ENCODE results near the gene PIP4K2C. TPM values are rescaled to one million over a fixed set of nuclear protein-coding genes. Genes with fewer than 3 reads are reported as not detected.

The PIP4K2C gene
- total and polyA plus RNA-seq, 2 of the 4 experiments (the other 2 are of a cell fraction): 12.5 to 23.1 TPM

GRCh38 chr12:57618966-57619433 is 28.0 kb downstream of the PIP4K2C start:
- Histone ChIP-seq H2BK120ac (ENCODE audit: low read depth, low read length) (no peak overlapping the region), H2BK5ac (ENCODE audit: low read depth, low read length, poor library complexity, severe bottlenecking) (no peak overlapping the region), H3K56ac (ENCODE audit: extremely low read depth, insufficient read depth, low read length) (no peak overlapping the region), H2BK15ac (ENCODE audit: low read depth, low read length) (no peak overlapping the region), H3K23ac (ENCODE audit: low read depth, low read length) (no peak overlapping the region), H4K20me1 (ENCODE audit: insufficient read depth, low read length) (peaks cover 4% of the 10 kb centered on the region; the same call in 1 of the 2 replicates), H4K5ac (ENCODE audit: low read depth, low read length) (no peak overlapping the region), H4K91ac (ENCODE audit: insufficient read depth, low read depth, low read length) (no peak overlapping the region), H3K9ac (ENCODE audit: low read depth, low read length) (no peak overlapping the region), H2AK9ac (replicated peaks; ENCODE audit: low read depth, low read length, poor library complexity) (no peak overlapping the region), H2AFZ (replicated peaks; ENCODE audit: low read length, poor library complexity) (no peak overlapping the region), H3K27me3 (ENCODE audit: control insufficient read depth, insufficient read depth, low read length) (peaks cover 35% of the 10 kb centered on the region), H3K27ac (ENCODE audit: insufficient read depth, low read length) (no peak overlapping the region), H3K4me3 (ENCODE audit: insufficient read depth, low read depth, low read length) (no peak overlapping the region), H4K8ac (ENCODE audit: low read depth in 2 of 2, low read length in 2 of 2) (no peak overlapping the region), H3K36me3 (ENCODE audit: control insufficient read depth, insufficient read depth, low read length) (peaks cover 28% of the 10 kb centered on the region), H3K4ac (ENCODE audit: low read depth, low read length) (no peak overlapping the region), H3K14ac (replicated peaks; ENCODE audit: low read depth, low read length) (no peak overlapping the region), H3K79me1 (ENCODE audit: low read depth in 1 of 2, low read length in 2 of 2) (no peaks in the 10 kb centered on the region), H2AK5ac (ENCODE audit: low read depth, low read length) (no peak overlapping the region), H3K4me1 (ENCODE audit: control insufficient read depth, insufficient read depth, low read length) (no peaks in the 10 kb centered on the region), H2BK20ac (ENCODE audit: low read depth, low read length) (no peak overlapping the region), H3K9me1 (ENCODE audit: insufficient read depth, low read length) (no peaks in the 10 kb centered on the region), H3K18ac (ENCODE audit: low read depth, low read length) (no peak overlapping the region), H3K4me2 (ENCODE audit: low read depth, low read length) (no peak overlapping the region), H3K9me3 (ENCODE audit: control insufficient read depth, insufficient read depth, low read length) (no peaks in the 10 kb centered on the region)
- POLR2A ChIA-PET (ENCODE audit: unreplicated experiment): no interaction called here
- intact Hi-C loops (cut with micrococcal nuclease) (no loop called here), in situ Hi-C loops (cut with MboI; ENCODE audit: low sequenced_read_pairs) (no loop called here), dilution Hi-C loops (cut with HindIII; ENCODE audit: low sequenced_read_pairs, unreplicated experiment) (no loop called here)
- TF ChIP-seq RAD21 (IDR thresholded peaks at IDR 0.05; ENCODE audit: low read length) (no peak), CTCF (conservative IDR thresholded peaks at IDR 0.05; ENCODE audit: low read depth, low read length) (no peak), POLR2A (IDR thresholded peaks at IDR 0.05; ENCODE audit: low read depth, low read length) (no peak), USF2 (IDR thresholded peaks at IDR 0.05; ENCODE audit: low read depth, low read length) (no peak), NFE2L2 (IDR thresholded peaks at IDR 0.05; ENCODE audit: low read depth, low read length) (no peak), SMC3 (IDR thresholded peaks at IDR 0.05; ENCODE audit: low read depth, low read length) (no peak), CHD1 (IDR thresholded peaks at IDR 0.05; ENCODE audit: low read depth, low read length) (no peak), FOS (IDR thresholded peaks at IDR 0.05; ENCODE audit: low read depth, low read length) (no peak), MAZ (IDR thresholded peaks at IDR 0.05; ENCODE audit: borderline replicate concordance, low read depth, low read length) (no peak), ELK1 (IDR thresholded peaks at IDR 0.05; ENCODE audit: borderline replicate concordance, low read depth, low read length) (no peak), MAFK (IDR thresholded peaks at IDR 0.05; ENCODE audit: low read depth, low read length) (no peak), MXI1 (IDR thresholded peaks at IDR 0.05; ENCODE audit: borderline replicate concordance, low read depth, low read length) (no peak), RCOR1 (IDR thresholded peaks at IDR 0.05; ENCODE audit: insufficient replicate concordance, low read length) (no peak), BHLHE40 (IDR thresholded peaks at IDR 0.05; ENCODE audit: low read depth, low read length) (no peak), RFX5 (IDR thresholded peaks at IDR 0.05; ENCODE audit: low read depth, low read length) (no peak), CEBPB (IDR thresholded peaks at IDR 0.05; ENCODE audit: low read depth, low read length) (no peak)
- CTCF ChIA-PET: interaction anchor here (1.9 kb wide), 1 partner anchor 35 kb away, joined by 4 read pairs; no protein-coding TSS in a partner anchor
- no TSS peak for BruUV-seq (replicated peaks)
- no peak for ATAC-seq (ENCODE audit: low read depth)
- DNase-seq: no peak
- WGBS, 2 experiments (ENCODE audit: extremely low coverage in 2 of 2, insufficient read length in 1 of 2): 93% methylated on average over 3 of the region's 16 CpGs; no CpG with 5 or more reads in 1 of the 2 experiments

Measured in IMR-90 (cell line).